ENCODE measurements around the gene PLEKHH2.

DNA sequence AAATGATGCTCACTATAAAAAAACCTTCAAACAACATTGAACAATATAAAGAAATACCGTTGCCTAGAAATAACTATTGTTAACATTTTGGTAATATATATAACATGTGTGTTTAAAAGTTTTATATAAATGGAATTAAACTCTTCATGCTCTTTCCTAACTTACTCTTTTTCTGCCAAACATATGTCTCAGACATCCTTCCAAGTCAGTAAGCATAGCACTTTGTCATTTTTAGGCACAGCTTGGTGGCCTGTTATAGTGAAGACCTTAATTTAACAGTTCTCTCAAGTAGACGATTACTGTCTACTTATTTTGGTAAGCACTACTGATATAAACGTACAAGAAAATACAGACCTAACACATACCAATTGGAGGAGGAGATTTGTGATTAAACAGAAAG lies 177.7 kb downstream of the PLEKHH2 start:
- TF ChIP-seq, protein P1, sequence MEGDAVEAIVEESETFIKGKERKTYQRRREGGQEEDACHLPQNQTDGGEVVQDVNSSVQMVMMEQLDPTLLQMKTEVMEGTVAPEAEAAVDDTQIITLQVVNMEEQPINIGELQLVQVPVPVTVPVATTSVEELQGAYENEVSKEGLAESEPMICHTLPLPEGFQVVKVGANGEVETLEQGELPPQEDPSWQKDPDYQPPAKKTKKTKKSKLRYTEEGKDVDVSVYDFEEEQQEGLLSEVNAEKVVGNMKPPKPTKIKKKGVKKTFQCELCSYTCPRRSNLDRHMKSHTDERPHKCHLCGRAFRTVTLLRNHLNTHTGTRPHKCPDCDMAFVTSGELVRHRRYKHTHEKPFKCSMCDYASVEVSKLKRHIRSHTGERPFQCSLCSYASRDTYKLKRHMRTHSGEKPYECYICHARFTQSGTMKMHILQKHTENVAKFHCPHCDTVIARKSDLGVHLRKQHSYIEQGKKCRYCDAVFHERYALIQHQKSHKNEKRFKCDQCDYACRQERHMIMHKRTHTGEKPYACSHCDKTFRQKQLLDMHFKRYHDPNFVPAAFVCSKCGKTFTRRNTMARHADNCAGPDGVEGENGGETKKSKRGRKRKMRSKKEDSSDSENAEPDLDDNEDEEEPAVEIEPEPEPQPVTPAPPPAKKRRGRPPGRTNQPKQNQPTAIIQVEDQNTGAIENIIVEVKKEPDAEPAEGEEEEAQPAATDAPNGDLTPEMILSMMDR (IDR thresholded peaks at IDR 0.05) = no peak
- no peak for TF ChIP-seq POLR2A (IDR thresholded peaks at IDR 0.05)

Measured in Peyer's patch (tissue), 4 donors.